ENCODE measurements around the gene PCDH15. TPM values are rescaled to one million over a fixed set of nuclear protein-coding genes. Genes with fewer than 3 reads are reported as not detected.

Gene PCDH15
- total RNA-seq, 2 donors from 2014 or later: 0.58 to 0.95 TPM

DNA sequence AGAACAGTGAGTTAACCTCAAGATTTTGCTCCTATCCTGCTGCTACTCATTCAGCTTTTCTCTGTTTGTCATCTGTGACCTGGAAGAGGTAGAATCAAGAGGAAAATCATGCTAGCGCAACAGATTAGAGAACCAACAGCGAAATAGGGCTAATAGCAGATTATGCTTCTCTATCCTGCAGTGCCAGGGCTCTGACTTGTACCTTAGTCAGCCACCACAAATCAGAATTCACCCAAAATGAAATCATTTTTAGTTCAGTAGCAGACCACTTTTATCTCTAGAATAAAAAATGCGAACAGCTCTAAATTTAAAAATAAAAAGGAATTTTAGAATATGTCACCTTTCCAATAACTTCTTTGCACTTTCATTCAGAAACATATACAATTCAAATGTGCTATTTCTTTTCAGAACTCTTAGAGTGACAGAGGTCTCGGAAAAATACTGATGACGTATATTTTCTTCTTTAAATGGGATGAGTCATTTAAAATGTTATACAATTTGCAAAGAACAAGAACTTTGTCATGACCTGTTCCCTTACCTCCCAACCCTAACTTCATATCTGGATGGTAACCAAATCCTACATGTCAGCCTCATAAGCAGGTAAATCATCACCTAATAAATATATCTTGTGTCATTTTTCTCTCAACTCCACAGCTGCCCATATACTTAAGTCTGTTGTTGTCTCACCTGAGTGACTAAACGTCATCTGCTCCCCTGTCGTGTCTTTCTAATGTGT, 896.4 kb downstream of the PCDH15 start:
- no peak overlapping the region for H3K27ac Mint-ChIP-seq
- 84 to 88% methylated on average over 2 to 7 of the region's 7 CpGs for WGBS, 2 experiments (ENCODE audit: insufficient coverage in 1 of 2, insufficient read length in 1 of 2)
- no peaks in the 10 kb centered on the region for H3K27me3 Mint-ChIP-seq (ENCODE audit: insufficient read depth)
- no peaks in the 10 kb centered on the region for H3K9me3 Mint-ChIP-seq
- Histone ChIP-seq H3K4me3 (ENCODE audit: low read length) (no peak overlapping the region), H3K27ac (ENCODE audit: low read depth, low read length) (no peak overlapping the region), H3K9ac (ENCODE audit: extremely low read depth, low read length, poor library complexity, severe bottlenecking) (no peak overlapping the region), H3K4me1 (ENCODE audit: control insufficient read depth, insufficient read depth, low read length) (no peaks in the 10 kb centered on the region), H3K27me3 (ENCODE audit: control insufficient read depth, insufficient read depth, low read length, poor library complexity, severe bottlenecking) (no peaks in the 10 kb centered on the region), H3K36me3 (ENCODE audit: control insufficient read depth, insufficient read depth, low read length) (no peaks in the 10 kb centered on the region), H3K9me3 (ENCODE audit: control insufficient read depth, low read length) (no peaks in the 10 kb centered on the region)
- H3K4me1 Mint-ChIP-seq: no peaks in the 10 kb centered on the region
- no peak overlapping the region for H3K4me3 Mint-ChIP-seq
- no peaks in the 10 kb centered on the region for H3K36me3 Mint-ChIP-seq (ENCODE audit: low read depth)
- TF ChIP-seq CTCF (conservative IDR thresholded peaks at IDR 0.05): no peak
- DNase-seq: no peak

- H3K36me3 Mint-ChIP-seq (ENCODE audit: low read depth): no peaks in the 10 kb centered on the region
- Histone ChIP-seq H3K9ac (ENCODE audit: extremely low read depth, low read length, poor library complexity, severe bottlenecking) (no peak overlapping the region), H3K4me3 (ENCODE audit: low read length) (no peak overlapping the region), H3K27ac (ENCODE audit: low read depth, low read length) (no peak overlapping the region), H3K36me3 (ENCODE audit: control insufficient read depth, insufficient read depth, low read length) (no peaks in the 10 kb centered on the region), H3K9me3 (ENCODE audit: control insufficient read depth, low read length) (no peaks in the 10 kb centered on the region), H3K27me3 (ENCODE audit: control insufficient read depth, insufficient read depth, low read length, poor library complexity, severe bottlenecking) (no peaks in the 10 kb centered on the region), H3K4me1 (ENCODE audit: control insufficient read depth, insufficient read depth, low read length) (no peaks in the 10 kb centered on the region)
- DNase-seq: no peak
- no peak overlapping the region for H3K4me3 Mint-ChIP-seq
- WGBS, 2 experiments (ENCODE audit: insufficient coverage in 1 of 2, insufficient read length in 1 of 2): 83 to 95% methylated on average over 1 of the region's 1 CpG
- TF ChIP-seq CTCF (conservative IDR thresholded peaks at IDR 0.05): no peak
- H3K27me3 Mint-ChIP-seq (ENCODE audit: insufficient read depth): no peaks in the 10 kb centered on the region
- no peaks in the 10 kb centered on the region for H3K4me1 Mint-ChIP-seq
- no peak overlapping the region for H3K27ac Mint-ChIP-seq
- no peaks in the 10 kb centered on the region for H3K9me3 Mint-ChIP-seq
Measured at GRCh38 chr10:53903756-53904155, 897.3 kb downstream of the PCDH15 start.

GRCh38 chr10:53899463-53900160, 901.4 kb downstream of the PCDH15 start:
- no peaks in the 10 kb centered on the region for H3K27me3 Mint-ChIP-seq (ENCODE audit: insufficient read depth)
- H3K27me3 ChIP-seq (ENCODE audit: control insufficient read depth, insufficient read depth, low read length, poor library complexity, severe bottlenecking): no peaks in the 10 kb centered on the region
- no peak overlapping the region for H3K9ac ChIP-seq (ENCODE audit: extremely low read depth, low read length, poor library complexity, severe bottlenecking)
- H3K4me1 ChIP-seq (ENCODE audit: control insufficient read depth, insufficient read depth, low read length): no peaks in the 10 kb centered on the region
- no peak overlapping the region for H3K4me3 Mint-ChIP-seq
- no peak overlapping the region for H3K27ac Mint-ChIP-seq
- TF ChIP-seq CTCF (conservative IDR thresholded peaks at IDR 0.05): no peak
- H3K9me3 Mint-ChIP-seq: no peaks in the 10 kb centered on the region
- H3K36me3 Mint-ChIP-seq (ENCODE audit: low read depth): no peaks in the 10 kb centered on the region
- no peak overlapping the region for H3K27ac ChIP-seq (ENCODE audit: low read depth, low read length)
- no peaks in the 10 kb centered on the region for H3K9me3 ChIP-seq (ENCODE audit: control insufficient read depth, low read length)
- no peak overlapping the region for H3K4me3 ChIP-seq (ENCODE audit: low read length)
- no peaks in the 10 kb centered on the region for H3K4me1 Mint-ChIP-seq
- no peaks in the 10 kb centered on the region for H3K36me3 ChIP-seq (ENCODE audit: control insufficient read depth, insufficient read depth, low read length)
- WGBS, 2 experiments (ENCODE audit: insufficient coverage in 1 of 2, insufficient read length in 1 of 2): 94% methylated on average over 4 to 5 of the region's 5 CpGs
- DNase-seq: no peak

All from endodermal cell (in vitro differentiated cells).